Progenitor cell of endocrine pancreas (in vitro differentiated cells): ENCODE measurements around the gene MTR. TPM values are rescaled to one million over a fixed set of nuclear protein-coding genes. Genes with fewer than 3 reads are reported as not detected.

Source experiments
- DNase-seq: peaks from one replicate; pipeline ENCODE4 v3.0.0; 2021; ENCODE audit warnings: low spot score; ENCODE audit not compliant: unreplicated experiment
- H3K27ac Mint-ChIP-seq: 2 replicates; pipeline ENCODE4 v1.8.0; 2021; ENCODE audit warnings: mild to moderate bottlenecking, moderate library complexity, mixed read lengths
- H3K27me3 Mint-ChIP-seq: 2 replicates; pipeline ENCODE4 v1.8.0; 2021; ENCODE audit warnings: mixed read lengths
- H3K36me3 Mint-ChIP-seq: 2 replicates; pipeline ENCODE4 v1.8.0; 2022; ENCODE audit warnings: mixed read lengths; ENCODE audit not compliant: insufficient read depth
- H3K4me1 Mint-ChIP-seq: 2 replicates; pipeline ENCODE4 v1.8.0; 2021; ENCODE audit warnings: low read depth, mixed read lengths
- H3K4me3 Mint-ChIP-seq: 2 replicates; pipeline ENCODE4 v1.8.0; 2021; ENCODE audit warnings: low read depth, mild to moderate bottlenecking, moderate library complexity, mixed read lengths
- H3K9me3 Mint-ChIP-seq: 2 replicates; pipeline ENCODE4 v1.8.0; 2021; ENCODE audit warnings: low read depth, mixed read lengths
- total RNA-seq: library from RNA; stranded (reverse); gene quantifications from 2 replicates; pipeline ENCODE4 v1.2.1, GENCODE V29; 2021
- TF ChIP-seq, protein P1 (sequence below): fragments of 200-600 bp; sonication (generic); IDR thresholded peaks from one replicate; pipeline ENCODE4 v1.5.0; 2021; ENCODE audit warnings: antibody characterized with exemption, mild to moderate bottlenecking; ENCODE audit not compliant: unreplicated experiment

MTR gene
- total RNA-seq, 1 donor from 2014 or later: 29.7 TPM

- Mint-ChIP-seq H3K27ac (no peak overlapping the region), H3K36me3 (peaks cover 19% of the 10 kb centered on the region), H3K4me3 (no peak overlapping the region), H3K27me3 (peaks cover 11% of the 10 kb centered on the region), H3K9me3 (no peaks in the 10 kb centered on the region), H3K4me1 (no peaks in the 10 kb centered on the region)
- TF ChIP-seq, protein P1, sequence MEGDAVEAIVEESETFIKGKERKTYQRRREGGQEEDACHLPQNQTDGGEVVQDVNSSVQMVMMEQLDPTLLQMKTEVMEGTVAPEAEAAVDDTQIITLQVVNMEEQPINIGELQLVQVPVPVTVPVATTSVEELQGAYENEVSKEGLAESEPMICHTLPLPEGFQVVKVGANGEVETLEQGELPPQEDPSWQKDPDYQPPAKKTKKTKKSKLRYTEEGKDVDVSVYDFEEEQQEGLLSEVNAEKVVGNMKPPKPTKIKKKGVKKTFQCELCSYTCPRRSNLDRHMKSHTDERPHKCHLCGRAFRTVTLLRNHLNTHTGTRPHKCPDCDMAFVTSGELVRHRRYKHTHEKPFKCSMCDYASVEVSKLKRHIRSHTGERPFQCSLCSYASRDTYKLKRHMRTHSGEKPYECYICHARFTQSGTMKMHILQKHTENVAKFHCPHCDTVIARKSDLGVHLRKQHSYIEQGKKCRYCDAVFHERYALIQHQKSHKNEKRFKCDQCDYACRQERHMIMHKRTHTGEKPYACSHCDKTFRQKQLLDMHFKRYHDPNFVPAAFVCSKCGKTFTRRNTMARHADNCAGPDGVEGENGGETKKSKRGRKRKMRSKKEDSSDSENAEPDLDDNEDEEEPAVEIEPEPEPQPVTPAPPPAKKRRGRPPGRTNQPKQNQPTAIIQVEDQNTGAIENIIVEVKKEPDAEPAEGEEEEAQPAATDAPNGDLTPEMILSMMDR: no peak
- no peak for DNase-seq
Observed at GRCh38 chr1:236806634-236807033, 11.5 kb downstream of the MTR start.

- no peaks in the 10 kb centered on the region for H3K9me3 Mint-ChIP-seq
- no peak for DNase-seq
- TF ChIP-seq, protein P1: no peak
- H3K4me3 Mint-ChIP-seq: no peak overlapping the region
- no peaks in the 10 kb centered on the region for H3K27me3 Mint-ChIP-seq
- peaks cover 16% of the 10 kb centered on the region for H3K36me3 Mint-ChIP-seq
- no peak overlapping the region for H3K27ac Mint-ChIP-seq
- no peaks in the 10 kb centered on the region for H3K4me1 Mint-ChIP-seq
Observed at GRCh38 chr1:236808005-236808404, 12.9 kb downstream of the MTR start.

DNA sequence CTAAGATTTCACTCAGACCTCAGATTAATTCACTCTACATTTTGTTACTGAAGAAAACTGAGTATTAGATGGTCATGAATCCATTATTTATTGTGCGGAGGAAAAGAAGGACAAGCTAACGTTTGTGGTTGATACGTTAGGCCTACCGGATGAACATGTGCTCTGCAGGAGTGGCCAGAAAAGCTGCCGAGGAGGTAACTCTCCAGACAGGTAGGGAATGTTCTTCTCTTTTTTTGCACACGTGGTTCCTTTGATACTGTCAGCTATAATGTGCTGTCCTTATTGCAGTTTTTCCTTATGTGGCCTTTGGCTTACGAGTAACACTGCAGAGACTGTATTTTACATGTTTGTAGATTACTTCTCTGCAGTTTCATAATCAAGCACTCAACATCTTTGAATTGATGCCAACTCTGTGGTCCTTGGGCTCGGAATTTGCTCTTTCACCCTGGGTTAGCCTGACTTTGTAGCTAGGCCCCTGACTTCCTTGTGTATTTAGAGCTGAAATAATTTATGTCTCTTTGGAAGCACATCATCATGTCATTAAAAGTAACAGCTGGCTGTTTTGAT is 13.6 kb downstream of the MTR start:
- Mint-ChIP-seq H3K36me3 (peaks cover 16% of the 10 kb centered on the region), H3K4me1 (no peaks in the 10 kb centered on the region), H3K4me3 (no peak overlapping the region), H3K9me3 (no peaks in the 10 kb centered on the region), H3K27ac (no peak overlapping the region), H3K27me3 (no peaks in the 10 kb centered on the region)
- TF ChIP-seq, protein P1: no peak
- DNase-seq: no peak

DNA sequence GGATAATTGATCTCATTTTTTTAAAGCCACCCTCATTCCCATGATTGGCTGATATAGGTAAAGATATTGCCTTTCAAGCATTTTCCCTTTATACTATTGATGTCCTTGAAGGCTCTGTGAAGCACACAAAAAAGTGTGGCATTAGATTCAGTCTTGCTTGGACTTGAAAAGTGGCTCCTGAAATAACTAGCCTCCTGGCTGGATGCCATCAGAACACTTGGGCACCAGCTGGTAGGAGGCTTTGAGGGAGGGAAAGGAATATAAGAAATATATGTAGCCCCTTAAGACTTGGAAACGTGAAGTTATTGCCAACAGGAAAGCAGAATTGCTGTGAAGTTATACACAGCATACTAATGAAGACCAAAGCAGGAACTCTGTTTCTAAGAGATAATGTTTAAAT is 14.1 kb downstream of the MTR start:
- no peak for DNase-seq
- no peak overlapping the region for H3K27ac Mint-ChIP-seq
- H3K36me3 Mint-ChIP-seq: peaks cover 18% of the 10 kb centered on the region
- TF ChIP-seq, protein P1: no peak
- H3K27me3 Mint-ChIP-seq: no peaks in the 10 kb centered on the region
- H3K4me3 Mint-ChIP-seq: no peak overlapping the region
- no peaks in the 10 kb centered on the region for H3K4me1 Mint-ChIP-seq
- H3K9me3 Mint-ChIP-seq: no peaks in the 10 kb centered on the region

DNA sequence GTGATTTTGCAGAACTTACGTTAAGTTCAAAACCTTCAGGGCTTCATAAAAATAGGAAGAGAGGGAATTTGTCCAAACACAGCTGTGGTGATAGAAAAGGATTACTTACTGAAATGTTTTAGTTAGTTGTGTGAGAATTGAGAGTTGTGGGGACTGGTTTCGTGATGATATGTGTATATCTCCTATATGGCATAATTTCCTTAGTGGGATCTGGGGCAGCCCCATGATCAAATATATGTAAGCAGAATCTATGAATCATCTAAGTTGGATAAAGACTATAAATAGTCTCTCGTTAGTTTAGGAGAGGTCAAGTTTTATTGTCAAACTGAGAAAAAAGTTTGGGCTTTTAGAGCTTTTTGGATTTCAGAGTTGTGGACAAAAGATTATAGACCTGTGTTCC is 14.9 kb downstream of the MTR start:
- no peaks in the 10 kb centered on the region for H3K4me1 Mint-ChIP-seq
- TF ChIP-seq, protein P1: no peak
- H3K4me3 Mint-ChIP-seq: no peak overlapping the region
- H3K36me3 Mint-ChIP-seq: peaks cover 18% of the 10 kb centered on the region
- no peaks in the 10 kb centered on the region for H3K27me3 Mint-ChIP-seq
- H3K27ac Mint-ChIP-seq: no peak overlapping the region
- no peak for DNase-seq
- H3K9me3 Mint-ChIP-seq: no peaks in the 10 kb centered on the region
